Measurements from ENCODE around the gene CSH2.
A peak's percentile ranks its signal among the peaks of the same experiment; 100 is the strongest.
"Not testable (repeated sequence)": the region's sequence is repeated elsewhere in the genome, so short reads cannot be mapped to it uniquely, and the experiment has no call there.

The CSH2 gene

GRCh38 chr17:63848834-63849689, 24.4 kb downstream of the CSH2 start:
- no peak for FAIRE-seq

GRCh38 chr17:63847525-63848249, 25.8 kb downstream of the CSH2 start:
- FAIRE-seq, result no peak

GRCh38 chr17:63845509-63845908, 28.0 kb downstream of the CSH2 start:
- no peak for FAIRE-seq

GRCh38 chr17:63843910-63844677, 29.4 kb downstream of the CSH2 start:
- FAIRE-seq, result no peak

GRCh38 chr17:63843387-63843888, 30.0 kb downstream of the CSH2 start:
- not testable (repeated sequence) for FAIRE-seq

- peak; percentile 82 for FAIRE-seq
Observed at GRCh38 chr17:63842540-63843386, 30.7 kb downstream of the CSH2 start, which contains the start of gene SMARCD2. SMARCD2 (minus strand) TSS chr17:63842685; CDS start chr17:63842674, 11 bp downstream.

GRCh38 chr17:63842173-63842539, 31.3 kb downstream of the CSH2 start:
- no peak for FAIRE-seq

GRCh38 chr17:63841350-63842172, 31.9 kb downstream of the CSH2 start:
- no peak for FAIRE-seq

GRCh38 chr17:63840591-63841349, 32.7 kb downstream of the CSH2 start:
- no peak for FAIRE-seq

GRCh38 chr17:63838631-63839171, 34.8 kb downstream of the CSH2 start:
- FAIRE-seq, result no peak

GRCh38 chr17:63837962-63838600, 35.4 kb downstream of the CSH2 start:
- FAIRE-seq, result no peak

GRCh38 chr17:63837480-63837879, 36.0 kb downstream of the CSH2 start:
- no peak for FAIRE-seq

GRCh38 chr17:63836811-63837210, 36.7 kb downstream of the CSH2 start:
- FAIRE-seq, result no peak

GRCh38 chr17:63835167-63835720, 38.2 kb downstream of the CSH2 start:
- no peak for FAIRE-seq

- FAIRE-seq, result peak; percentile 65
Observed at GRCh38 chr17:63834431-63835166, 38.9 kb downstream of the CSH2 start.

- FAIRE-seq, result no peak
Observed at GRCh38 chr17:63833741-63834373, 39.6 kb downstream of the CSH2 start.

GRCh38 chr17:63833026-63833740, 40.3 kb downstream of the CSH2 start:
- no peak for FAIRE-seq

Measured in A204.1 (cell line).